Medulla oblongata (tissue), 1 donor: Measurements from ENCODE around the gene CYB5R3.
"Not testable (repeated sequence)": the region's sequence is repeated elsewhere in the genome, so short reads cannot be mapped to it uniquely, and the experiment has no call there.

Source experiments
- DNase-seq: peaks from one replicate; pipeline ENCODE4 v3.0.0-alpha.2; 2015; ENCODE audit errors: extremely low spot score

The CYB5R3 gene

DNA sequence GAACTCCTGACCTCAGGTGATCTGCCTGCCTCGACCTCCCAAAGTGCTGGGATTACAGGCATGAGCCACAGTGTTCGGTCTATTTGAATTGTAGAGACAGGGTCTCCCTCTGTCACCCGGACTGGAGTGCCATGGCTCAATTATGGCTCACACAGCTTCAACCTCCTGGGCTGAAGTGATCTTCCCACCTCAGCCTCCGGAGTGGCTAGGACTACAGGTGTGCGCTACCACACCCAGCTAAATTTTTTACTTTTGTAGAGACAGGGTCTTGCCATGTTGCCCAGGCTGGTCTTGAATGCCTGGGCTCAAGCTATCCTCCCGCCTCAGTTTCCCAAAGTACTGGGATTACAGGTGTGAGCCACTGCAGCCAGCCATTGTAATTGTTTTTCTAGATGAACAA, 81.2 kb downstream of the CYB5R3 start:
- DNase-seq: not testable (repeated sequence)
